ENCODE measurements around the gene CLEC17A. TPM values are rescaled to one million over a fixed set of nuclear protein-coding genes. Genes with fewer than 3 reads are reported as not detected.
"Not testable (repeated sequence)": the region's sequence is repeated elsewhere in the genome, so short reads cannot be mapped to it uniquely, and the experiment has no call there.

The CLEC17A gene, protein sequence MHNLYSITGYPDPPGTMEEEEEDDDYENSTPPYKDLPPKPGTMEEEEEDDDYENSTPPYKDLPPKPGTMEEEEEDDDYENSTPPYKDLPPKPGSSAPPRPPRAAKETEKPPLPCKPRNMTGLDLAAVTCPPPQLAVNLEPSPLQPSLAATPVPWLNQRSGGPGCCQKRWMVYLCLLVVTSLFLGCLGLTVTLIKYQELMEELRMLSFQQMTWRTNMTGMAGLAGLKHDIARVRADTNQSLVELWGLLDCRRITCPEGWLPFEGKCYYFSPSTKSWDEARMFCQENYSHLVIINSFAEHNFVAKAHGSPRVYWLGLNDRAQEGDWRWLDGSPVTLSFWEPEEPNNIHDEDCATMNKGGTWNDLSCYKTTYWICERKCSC
- total RNA-seq: not detected in 2 replicates

DNA sequence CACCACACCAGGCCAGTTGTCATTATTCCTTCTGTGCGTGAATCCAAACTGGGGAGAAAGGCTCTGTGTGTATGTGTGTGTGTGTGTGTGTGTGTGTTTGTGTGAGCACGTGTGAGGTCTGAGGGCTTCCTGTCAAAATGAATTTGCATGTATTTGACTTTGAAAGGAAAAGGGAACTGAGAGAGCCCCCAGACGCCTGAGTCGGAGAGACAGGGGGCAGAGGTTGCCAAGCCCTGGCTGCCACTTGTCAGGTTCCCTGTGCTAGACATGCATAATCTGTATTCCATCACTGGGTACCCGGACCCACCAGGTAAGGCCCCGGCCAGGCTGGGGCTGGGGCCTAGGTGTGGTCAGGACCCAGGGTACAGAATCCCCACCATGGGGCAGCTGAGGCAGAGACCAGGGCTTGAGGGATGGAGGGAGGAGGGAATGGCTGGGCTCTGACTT lies at the start of gene CLEC17A:
Gene CLEC17A, plus strand, starts transcription at position 191 of the 447 bp plus-strand sequence. Its CDS starts 77 bp downstream, at position 268.
- intact Hi-C loops (cut with micrococcal nuclease): no loop called here

DNA sequence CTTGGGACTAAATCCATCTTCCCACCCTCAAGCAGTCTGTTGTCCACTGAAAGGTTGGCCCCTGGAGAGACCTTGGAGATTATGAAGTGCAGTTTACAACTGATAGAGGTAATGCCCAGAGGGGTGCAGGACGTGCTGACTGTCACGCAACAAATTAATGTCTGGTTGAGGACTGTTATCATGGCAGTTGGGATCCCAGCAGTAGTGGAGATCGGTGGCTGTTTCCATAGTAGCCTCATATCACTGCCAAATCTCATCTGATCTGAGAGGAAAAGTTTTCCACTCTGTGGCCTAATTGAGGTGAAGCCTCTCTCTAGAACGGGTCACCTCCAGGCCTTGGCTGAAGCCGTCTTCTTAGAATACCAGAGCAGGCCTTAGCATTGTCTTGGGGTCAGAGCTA lies 49.4 kb upstream of the CLEC17A start:
- intact Hi-C loops (cut with micrococcal nuclease): no loop called here

DNA sequence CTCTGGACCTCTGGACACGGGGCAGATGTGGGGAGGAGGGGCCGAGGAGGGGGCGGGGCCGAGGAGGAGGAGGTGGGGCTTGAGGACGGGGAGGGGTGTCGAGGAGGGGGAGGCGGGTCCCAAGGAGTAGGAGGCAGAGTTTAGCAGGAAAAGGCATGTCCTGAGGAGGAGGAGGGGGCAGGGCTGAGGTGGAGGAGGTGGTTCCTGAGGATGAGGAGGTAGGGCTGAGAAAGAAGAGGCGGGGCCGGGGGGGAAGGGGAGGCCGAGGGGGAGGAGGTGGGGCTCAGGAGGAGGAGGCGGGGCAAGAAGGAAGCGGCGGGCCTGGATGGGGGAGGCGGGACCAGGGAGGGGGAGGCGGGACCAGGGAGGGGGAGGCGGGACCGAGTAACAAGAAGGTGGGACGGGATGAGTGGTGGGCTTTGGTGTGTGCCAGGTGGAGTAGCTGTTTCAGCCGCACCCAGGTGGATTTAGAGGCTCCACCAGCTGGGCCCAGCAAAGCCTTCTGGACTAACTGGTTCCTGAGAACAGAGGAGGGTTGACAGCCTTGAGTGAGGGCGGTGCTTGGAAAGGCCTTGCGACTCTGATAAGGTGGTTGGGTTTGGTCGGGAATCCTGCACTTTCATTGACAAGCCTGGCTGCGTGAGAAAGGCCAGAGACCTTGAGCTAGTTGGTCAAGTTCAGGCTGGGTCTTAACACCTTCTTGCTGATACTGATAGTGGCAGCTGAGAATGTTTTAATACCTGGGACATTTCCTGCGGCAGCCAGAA lies 45.8 kb upstream of the CLEC17A start:
- intact Hi-C loops (cut with micrococcal nuclease): no loop called here

DNA sequence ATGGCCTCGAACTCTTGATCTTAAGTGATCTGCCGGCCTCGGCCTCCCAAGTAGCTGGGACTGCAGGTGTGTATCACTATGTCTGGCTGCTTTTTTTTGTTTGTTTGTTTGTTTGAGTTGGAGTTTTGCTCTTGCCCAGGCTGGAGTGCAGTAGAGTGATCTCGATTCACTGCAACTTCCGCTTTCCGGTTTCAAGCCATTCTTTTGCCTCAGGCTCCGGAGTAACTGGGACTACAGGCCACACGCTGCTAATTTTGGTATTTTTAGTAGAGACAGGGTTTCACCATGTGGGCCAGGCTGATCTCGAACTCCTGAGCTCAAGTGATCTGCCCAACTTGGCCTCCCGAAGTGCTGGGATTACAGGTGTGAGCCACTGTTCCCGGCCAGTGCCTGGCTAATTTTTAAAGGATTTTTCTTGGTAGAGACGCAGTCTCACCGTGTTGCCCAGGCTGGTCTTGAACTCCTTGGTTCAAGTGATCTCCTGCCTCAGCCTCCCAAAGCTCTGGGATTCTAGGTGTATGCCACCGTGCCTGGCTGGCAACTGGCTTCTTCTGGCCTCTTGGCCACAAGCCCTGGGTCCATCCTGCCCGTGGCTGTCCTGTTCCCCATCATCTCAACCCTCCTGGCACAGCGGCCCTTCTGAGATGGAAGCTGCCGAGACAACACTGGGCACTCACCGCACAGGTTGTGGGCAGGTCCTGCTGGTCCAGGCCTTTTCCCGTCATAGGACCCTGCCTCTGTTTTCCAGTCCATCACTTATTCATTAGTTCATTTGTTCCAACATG lies 42.0 kb upstream of the CLEC17A start:
- intact Hi-C loops (cut with micrococcal nuclease): no loop called here

DNA sequence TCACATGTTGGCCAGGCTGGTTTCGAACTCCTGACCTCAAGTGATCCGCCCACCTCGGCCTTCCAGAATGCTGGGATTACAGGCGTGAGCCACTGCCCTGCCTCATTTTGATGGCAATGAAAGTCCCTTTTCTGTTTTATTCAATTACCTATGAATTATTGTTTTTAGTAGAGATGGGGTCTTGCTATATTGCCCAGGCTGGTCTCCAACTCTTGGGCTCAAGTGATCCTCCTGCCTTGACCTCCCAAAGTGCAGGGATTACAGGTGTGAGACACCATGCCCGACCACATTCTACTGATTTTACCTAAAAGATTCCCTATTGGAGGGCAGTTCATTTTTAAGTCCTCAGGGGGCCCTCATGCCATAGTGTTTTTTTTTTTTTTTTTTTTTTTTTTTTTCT lies 40.9 kb upstream of the CLEC17A start:
- intact Hi-C loops (cut with micrococcal nuclease): not testable (repeated sequence)

DNA sequence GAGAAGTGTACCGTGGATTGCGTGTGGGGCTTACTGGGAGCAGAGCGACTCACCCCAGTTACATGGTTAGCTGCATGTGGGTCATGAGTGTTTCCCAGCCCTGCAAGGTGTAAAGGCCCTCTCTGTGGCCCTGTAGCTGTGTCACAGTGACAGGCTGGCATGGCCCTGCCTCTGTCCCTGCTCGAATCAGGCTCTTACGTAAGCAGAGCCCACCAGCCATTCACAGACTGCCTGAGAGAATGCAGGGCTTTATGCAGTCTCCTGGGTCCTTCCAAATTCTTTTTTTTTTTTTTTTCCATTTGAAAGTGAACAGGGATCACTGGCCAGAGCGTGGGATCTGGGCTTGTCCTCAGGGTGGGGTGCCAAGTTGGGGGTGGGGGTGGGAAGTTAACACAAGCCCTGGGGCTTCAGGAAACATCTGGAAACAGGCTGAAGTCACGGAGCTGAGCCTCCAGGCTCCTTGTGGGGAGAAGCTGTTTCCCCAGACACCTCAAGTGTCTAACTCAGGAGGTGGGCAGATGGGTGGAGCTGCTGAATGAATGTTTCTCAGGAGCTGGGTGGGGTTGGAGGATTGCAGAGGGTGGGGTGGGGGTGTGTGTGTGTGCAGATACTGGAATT lies 40.1 kb upstream of the CLEC17A start:
- intact Hi-C loops (cut with micrococcal nuclease): no loop called here

DNA sequence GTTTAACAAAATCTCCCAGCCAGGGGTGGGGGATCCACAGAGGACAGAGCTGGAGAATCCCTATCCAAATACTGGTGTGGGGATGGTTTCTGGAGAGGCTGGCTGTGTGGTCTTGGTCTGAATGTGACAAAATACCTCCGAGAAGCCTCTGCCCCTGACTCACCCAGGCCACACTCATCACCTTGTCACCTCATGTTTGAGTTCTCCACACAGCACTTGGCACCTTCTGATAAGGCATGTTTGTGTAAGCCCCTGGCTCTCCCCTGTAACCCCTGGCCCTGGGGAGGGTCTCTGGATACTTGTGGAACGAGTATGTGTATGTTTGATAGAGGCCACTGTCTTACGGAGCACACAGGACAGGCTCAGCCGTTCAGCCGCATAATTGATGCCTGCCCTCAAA lies 38.8 kb upstream of the CLEC17A start:
- intact Hi-C loops (cut with micrococcal nuclease): no loop called here

DNA sequence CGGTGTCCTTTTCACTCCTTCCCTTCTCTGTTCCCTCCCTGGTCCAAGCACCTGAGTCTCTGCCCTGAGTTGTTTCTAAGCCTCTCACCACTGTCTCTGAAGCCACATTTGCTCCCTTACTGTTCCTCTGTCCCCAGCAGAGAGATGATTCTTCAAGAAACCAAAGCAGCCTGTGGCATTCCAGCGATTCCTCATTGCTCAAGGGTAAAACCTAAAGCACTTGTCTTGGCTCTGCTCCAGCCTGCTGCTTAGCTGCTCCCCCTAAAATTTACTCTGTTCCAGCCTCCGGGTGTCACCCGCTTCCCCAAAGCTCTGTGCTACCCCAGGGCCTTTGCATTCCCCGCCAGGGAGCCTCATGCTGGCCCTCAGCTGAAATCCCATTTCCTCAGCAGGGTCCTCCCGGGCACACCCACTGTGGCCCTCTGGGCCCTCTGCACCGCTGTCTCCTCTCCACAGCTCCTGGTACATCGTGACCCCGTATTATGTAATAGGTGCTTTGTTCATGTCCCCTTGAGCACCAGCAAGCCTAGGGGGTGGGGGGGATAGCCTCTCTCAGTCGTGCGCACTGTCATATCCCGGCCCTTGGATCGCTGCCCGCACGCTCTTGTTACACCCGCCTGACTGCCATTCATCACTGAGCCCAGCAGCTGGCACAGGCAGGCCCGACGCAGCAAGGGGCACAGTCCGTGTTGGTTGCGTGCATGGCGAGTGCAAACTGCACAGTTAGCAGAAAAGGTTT lies 37.7 kb upstream of the CLEC17A start:
- intact Hi-C loops (cut with micrococcal nuclease): no loop called here

DNA sequence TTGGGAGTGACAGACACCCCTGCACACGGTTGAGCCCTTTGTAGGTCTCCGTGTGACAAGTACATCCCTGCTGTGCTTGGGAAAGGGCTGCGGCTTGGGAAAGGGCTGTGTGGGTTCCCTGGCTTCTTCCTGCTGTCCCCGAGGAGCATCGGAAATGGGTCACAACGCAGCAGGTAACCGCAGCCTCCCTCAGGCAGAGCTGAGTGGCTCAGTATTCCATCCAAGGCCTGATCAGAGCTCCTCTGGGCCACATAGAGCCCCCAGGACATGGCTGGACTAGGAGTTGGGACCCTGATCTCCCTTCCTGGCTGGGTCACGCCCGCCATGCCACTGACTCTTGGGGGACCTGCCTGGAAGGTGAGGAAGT lies 37.2 kb upstream of the CLEC17A start:
- intact Hi-C loops (cut with micrococcal nuclease): no loop called here

DNA sequence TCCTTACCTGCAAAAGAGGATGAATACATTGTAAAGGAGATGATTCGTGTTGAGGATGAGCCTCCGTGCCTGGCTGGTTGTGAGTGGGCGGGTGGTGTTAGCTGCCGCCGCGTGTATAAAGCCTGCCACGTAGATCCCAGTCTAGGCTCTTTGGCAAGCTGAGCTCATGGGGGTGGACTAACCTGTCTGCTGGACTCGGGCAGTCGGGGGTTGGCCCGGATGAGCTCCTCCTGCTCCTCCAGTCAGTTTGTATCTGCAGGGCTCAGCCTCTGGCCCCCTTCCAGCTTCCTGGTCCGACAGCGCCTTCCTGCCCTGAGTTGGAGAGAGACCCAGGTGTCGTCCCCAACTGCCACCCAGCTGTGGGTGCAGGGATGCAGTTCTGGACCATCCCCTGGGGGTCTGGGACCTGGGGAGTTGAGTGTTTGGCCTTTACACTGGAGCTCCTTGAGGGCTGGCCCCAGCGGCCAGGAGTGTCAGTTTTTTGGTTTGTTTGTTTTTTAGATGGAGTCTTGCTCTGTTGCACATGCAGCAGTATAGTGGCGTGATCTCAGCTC lies 32.6 kb upstream of the CLEC17A start:
- intact Hi-C loops (cut with micrococcal nuclease): no loop called here

DNA sequence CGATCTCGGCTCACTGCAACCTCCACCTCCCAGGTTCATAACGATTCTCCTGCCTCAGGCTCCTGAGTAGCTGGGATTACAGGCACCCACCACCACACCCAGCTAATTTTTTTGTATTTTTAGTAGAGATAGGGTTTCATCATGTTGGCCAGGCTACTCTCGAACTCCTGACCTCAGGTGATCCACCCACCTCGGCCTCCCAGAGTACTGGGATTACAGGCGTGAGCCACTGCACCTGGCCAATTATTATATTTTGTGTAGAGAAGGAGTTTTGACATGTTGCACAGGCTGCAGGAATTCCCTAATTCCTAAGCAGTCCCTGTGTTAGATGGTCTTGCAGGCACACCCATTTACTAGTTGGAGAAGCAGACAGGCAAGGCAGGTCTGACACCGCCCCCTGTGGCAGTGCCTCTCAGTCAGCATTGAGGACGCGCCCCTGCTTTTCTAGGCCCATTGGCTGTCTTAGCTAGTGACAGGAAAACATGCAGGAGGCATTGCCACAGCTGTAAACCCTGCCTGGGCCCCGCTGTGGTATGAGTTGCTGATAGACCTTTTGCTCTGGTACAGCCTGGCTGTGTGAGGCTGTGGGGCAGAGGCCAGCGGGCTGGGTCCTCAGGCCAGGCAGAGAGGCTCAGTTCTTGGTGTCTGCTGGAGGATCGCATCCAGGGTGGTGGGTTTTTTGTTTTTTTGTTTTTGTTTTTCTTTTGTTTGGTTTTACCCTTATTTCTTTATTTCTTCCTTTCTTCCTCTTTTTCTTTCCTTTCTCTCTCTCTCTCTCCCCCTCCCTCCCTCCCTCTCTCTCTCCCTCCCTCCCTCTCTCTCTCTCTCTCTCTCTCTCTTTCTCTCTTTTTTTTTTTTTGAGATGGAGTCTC lies 31.5 kb upstream of the CLEC17A start:
- intact Hi-C loops (cut with micrococcal nuclease): loop anchor here (1.0 kb wide), 2 partner anchors 21 to 46 kb away; partner anchors contain the start of gene NDUFB7

DNA sequence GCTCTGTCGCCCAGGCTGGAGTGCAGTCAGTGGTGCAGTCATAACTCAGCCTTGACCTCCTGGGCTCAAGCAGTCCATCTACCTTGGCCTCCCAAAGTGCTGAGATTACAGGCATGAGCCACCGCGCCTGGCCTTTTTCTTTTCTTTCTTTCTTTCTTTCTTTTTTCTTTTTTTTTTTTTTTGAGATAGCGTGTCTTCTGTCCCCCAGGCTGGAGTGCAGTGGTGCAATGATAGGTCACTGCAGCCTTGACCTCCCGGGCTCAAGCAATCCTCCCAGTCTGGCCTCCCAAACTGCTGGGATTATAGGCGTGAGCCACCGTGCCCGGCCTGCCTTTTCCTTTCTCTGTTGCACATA lies 30.9 kb upstream of the CLEC17A start:
- intact Hi-C loops (cut with micrococcal nuclease): not testable (repeated sequence)

DNA sequence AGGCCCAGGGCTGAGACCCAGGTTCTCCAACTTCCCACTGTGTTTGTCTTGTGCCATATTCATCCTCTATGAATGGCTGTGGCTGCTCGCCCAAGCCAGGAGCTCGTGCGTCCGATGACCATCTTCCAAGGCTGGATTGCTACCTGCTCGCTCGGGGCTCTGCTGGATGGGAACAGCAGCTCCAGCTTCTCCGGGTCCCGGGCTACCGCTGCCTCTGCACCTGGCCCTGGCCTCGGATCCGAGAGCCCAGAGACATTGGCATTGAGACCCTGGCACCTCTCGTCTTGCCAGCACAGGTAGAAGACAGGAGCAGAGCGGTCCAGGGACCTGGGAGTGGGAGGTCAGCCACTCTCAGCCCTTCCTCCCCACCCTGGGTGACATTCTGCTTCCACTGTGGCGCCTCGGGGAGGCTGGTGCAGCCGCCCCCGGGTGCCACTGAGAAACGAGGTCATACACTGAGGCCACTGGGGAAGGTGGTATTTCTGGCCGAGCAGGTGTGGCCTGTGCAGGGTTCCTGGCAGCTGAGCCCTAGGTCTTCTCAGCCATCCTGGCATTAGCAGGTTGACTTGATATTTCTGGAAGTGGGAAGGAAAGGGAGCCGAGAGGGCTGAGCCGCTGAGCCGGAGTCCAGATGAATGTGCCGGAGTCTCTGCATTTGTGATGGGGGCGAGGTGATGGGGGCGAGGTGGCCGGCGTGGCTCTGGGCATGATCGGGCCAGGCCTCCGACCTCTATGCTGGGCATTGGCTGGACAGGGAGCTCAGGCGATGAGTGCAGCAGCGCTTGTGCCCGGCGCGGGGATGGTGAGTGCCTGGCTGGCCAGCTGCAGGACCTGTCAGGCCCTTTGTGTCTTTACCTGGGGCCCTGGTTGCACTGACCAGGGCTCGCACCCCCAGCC lies 29.6 kb upstream of the CLEC17A start:
- intact Hi-C loops (cut with micrococcal nuclease): no loop called here

DNA sequence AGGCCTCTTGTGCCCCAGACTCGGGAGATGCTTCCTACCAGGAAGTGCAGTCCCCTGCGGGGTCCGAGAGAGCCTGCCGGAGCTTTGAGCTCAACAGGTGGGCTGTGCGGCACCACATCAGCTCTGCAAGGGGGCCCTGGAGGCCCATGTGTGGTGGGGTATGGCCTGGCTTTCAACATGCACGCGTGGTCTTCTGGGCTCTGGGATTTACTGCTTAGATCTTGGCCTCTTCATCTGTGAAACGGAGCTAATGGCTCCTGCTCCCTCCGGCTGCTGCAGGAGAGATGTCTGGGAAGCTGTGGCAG lies 29.0 kb upstream of the CLEC17A start:
- intact Hi-C loops (cut with micrococcal nuclease): no loop called here

DNA sequence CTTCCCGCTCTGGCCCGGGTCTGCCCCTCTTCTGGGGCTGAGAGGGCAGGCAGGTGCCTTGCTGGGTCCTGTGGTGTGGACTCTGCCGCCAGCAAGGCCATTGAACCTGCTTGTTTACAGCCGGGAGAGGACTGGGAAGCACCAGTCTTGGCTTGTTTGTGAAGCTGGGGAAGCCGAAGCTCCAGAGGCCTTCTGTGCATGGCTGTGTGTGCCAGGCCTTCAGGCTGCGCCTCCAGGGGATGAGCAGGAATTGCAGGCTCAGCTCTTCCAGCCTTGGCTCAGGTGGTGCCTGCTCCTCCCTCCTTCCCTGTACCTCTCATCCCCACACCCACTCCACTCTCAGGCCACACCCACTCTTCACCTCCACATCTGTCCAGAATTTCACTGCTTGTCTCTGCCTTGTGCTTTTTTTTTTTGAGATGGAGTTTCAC lies 28.5 kb upstream of the CLEC17A start:
- intact Hi-C loops (cut with micrococcal nuclease): no loop called here

DNA sequence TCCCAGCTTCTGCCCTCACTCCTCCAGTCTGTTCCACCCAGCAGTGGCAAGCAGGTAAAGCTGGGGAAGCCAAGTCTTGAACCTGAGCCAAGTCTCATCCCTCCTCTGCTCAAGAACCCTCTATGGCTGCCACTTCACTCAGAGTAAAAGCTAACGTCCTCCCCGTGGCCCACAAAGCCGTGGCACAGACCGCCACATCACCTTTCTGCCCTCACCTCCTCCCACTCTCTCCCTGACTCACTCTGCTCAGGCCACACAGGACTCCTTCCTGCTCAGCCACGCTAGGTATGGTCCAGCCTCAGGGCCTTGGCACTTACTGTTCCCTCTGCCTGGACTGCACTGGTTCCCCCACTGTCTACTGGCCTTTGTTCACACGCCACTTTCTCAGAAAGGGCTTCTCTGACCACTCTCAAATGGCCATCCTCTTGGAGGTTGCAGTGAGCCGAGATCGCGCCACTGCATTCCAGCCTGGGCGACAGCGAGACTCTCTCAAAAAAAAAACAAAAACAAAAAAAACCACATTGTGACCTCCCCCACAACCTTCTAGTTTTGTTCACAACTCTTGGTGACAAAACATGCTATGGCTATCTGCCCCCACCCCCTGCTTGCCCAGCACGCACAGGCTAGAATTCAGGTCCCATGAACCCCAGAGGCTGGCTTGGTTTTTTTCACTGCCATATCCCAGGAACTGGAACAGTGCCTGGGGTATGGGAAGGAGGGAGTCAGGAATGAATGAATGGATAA lies 26.8 kb upstream of the CLEC17A start:
- intact Hi-C loops (cut with micrococcal nuclease): loop anchor here (1.0 to 2.0 kb wide), 3 partner anchors 16 to 130 kb away; partner anchors contain the start of genes NDUFB7 and TECR

DNA sequence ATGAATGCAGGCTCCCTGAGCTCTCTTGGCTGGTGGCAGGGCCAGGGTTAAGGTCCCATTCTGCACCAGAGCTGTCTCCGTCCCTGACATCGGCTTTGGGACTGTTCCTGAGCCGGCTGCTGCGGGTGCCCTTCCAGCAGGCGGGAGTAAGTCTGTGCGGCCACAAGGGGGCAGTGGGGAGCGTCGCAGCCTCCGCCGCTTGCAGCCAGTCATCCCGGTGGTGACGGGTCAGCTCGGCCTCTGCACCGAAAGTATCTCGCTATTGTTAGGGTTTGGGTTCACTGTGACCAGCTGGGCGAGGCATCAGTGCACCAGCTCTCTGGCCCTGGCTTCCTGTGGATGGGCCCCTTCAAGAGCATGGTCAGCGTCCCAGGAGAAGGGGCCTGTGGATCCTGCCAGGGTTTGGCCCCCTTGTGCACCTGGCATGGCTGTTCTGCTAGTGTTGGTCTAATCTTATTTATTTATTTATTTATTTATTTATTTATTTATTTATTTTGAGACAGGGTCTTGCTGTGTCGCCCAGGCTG lies 26.2 kb upstream of the CLEC17A start:
- intact Hi-C loops (cut with micrococcal nuclease): loop anchor here (1.0 to 2.0 kb wide), 3 partner anchors 16 to 130 kb away; partner anchors contain the start of genes NDUFB7 and TECR
